K562 (cell line): ENCODE results near the gene TMEM203. TPM values are rescaled to one million over a fixed set of nuclear protein-coding genes. Genes with fewer than 3 reads are reported as not detected.

Experiments used
- HDAC3 ChIP-seq: fragments of 450-650 bp; IDR thresholded peaks from 2 replicates; pipeline ENCODE4 v1.6.1; 2018; ENCODE audit warnings: borderline replicate concordance, mild to moderate bottlenecking, moderate library complexity; ENCODE audit not compliant: partially characterized antibody
- HNRNPUL1 ChIP-seq: fragments of 200-400 bp; formaldehyde crosslinking; IDR thresholded peaks from 2 replicates; pipeline ENCODE4 v1.6.1; 2017; ENCODE audit warnings: low read length
- LARP7 ChIP-seq: fragments of 450-650 bp; IDR thresholded peaks from 2 replicates; pipeline ENCODE4 v1.6.1; 2016
- MEF2D ChIP-seq: conservative IDR thresholded peaks from 2 replicates; pipeline ENCODE4 v1.6.1; 2016; ENCODE audit warnings: low read depth, missing genetic modification characterization, missing compliant biosample characterization
- NCOA2 ChIP-seq, 2 experiments: fragments of 450-650 bp; IDR thresholded peaks; 2 replicates each; pipeline ENCODE4 v1.6.1; 2018; ENCODE audit warnings: mild to moderate bottlenecking in 2 of 2, moderate library complexity in 1 of 2; ENCODE audit not compliant: partially characterized antibody in 2 of 2
- NFE2L1 ChIP-seq: fragments of 450-650 bp; IDR thresholded peaks from 2 replicates; pipeline ENCODE4 v1.6.1; 2016; ENCODE audit warnings: missing genetic modification characterization, low read depth, mild to moderate bottlenecking, missing compliant biosample characterization, moderate library complexity, borderline replicate concordance
- ZEB2 ChIP-seq: fragments of 450-650 bp; IDR thresholded peaks from 2 replicates; pipeline ENCODE4 v1.6.1; 2016
- ZNF324 ChIP-seq: fragments of 250-450 bp; sonication (Bioruptor Pico); IDR thresholded peaks from 2 replicates; pipeline ENCODE4 v1.4.0; 2020; ENCODE audit warnings: mild to moderate bottlenecking
- ZNF561 ChIP-seq: fragments of 450-650 bp; formaldehyde crosslinking; conservative IDR thresholded peaks from 2 replicates; pipeline ENCODE4 v1.4.0; 2020; ENCODE audit warnings: mild to moderate bottlenecking, moderate library complexity
- polyA plus RNA-seq, 8 experiments: library from polyadenylated mRNA; depleted of rRNA in 4 of 8; stranded (reverse) in 5 of 8; unstranded in 3 of 8; fragments of >200 nt; fragmentation: Nextera tagmentation in 2 of 8; fragmentation: Illumina TruSeq in 1 of 8; extraction: Ambion mirVana in 2 of 8; extraction: Trizol in 1 of 8; gene quantifications; 2 replicates each; pipeline versions ENCODE4 v1.2.1 to v1.2.3, GENCODE V29; 2011 to 2014; ENCODE audit warnings: inconsistent platforms in 1 of 8, missing spikeins in 1 of 8
- total RNA-seq, 7 experiments: library from RNA; depleted of rRNA in 6 of 7; stranded (reverse); fragments of >200 nt in 6 of 7; fragmentation: Illumina TruSeq in 2 of 7; extraction: Trizol in 2 of 7; gene quantifications; 2 replicates each; pipeline versions ENCODE4 v1.2.1 to v1.2.3, GENCODE V29; 2011 to 2021; ENCODE audit warnings: low replicate concordance in 1 of 7
- TF ChIP-seq, protein P1 (sequence below): fragments of 250-450 bp; sonication (Bioruptor Pico); IDR thresholded peaks from 2 replicates; pipeline ENCODE4 v1.5.0; 2021; ENCODE audit warnings: mild to moderate bottlenecking, borderline replicate concordance
- TF ChIP-seq, protein P2 (sequence below): fragments of 200-800 bp; sonication (Bioruptor generic); IDR thresholded peaks from 2 replicates; pipeline ENCODE4 v1.6.1; 2017; ENCODE audit warnings: missing genetic modification characterization, missing compliant biosample characterization
- TF ChIP-seq, protein P3 (sequence below): fragments of 450-650 bp; IDR thresholded peaks from 2 replicates; pipeline ENCODE4 v1.6.1; 2016; ENCODE audit warnings: mild to moderate bottlenecking, moderate library complexity

Gene TMEM203
- total and polyA plus RNA-seq, 9 of the 15 experiments (the other 6 are each of a cell fraction or from before 2014, with no cell fraction given) = 8.8 to 59.5 (median 37.6) TPM

DNA sequence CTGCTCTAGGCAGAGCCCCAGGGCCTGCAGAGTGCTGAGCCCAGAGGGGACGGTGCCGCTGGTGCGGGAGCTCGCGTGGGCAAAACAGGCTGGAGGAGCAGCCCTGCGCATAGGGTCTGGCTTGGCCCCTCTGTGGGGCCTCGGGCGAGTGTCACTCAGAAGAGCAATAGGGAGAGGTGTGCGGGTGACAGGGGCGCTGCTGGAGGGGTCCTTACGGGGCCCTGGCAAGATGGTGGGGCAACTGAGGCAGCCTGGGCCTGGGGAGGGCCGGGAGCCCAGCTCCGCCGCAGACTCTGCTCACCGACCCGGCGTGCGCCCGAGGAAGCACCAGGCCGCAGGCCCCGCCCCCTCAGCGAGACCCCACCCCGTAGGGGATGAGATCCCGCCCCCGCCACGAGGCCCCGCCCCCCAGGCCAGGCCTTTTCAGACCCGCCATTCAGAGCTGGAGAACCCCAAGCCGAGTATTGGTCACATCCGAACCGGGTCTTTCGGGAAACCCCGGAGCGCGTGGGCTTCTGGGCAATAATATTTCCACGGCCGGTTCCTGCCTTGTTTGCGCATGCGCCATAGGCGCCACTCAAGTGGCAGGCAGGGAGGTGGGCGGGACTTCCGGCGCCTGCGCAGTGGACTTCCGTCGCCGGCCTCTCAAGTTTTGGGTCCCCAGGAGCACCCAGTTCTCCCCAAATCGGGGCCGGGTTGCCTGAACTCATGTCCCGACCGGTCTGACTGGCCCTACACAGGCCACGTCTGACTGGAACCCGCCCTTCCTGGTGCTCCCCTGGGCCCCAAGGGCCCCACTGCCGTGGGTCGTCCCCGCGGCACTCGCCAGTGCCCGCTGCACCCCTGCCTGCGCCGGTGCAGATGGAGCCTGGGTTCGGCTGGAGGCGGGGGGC is 17.9 kb upstream of the TMEM203 start (continued):
- TF ChIP-seq, protein P1, sequence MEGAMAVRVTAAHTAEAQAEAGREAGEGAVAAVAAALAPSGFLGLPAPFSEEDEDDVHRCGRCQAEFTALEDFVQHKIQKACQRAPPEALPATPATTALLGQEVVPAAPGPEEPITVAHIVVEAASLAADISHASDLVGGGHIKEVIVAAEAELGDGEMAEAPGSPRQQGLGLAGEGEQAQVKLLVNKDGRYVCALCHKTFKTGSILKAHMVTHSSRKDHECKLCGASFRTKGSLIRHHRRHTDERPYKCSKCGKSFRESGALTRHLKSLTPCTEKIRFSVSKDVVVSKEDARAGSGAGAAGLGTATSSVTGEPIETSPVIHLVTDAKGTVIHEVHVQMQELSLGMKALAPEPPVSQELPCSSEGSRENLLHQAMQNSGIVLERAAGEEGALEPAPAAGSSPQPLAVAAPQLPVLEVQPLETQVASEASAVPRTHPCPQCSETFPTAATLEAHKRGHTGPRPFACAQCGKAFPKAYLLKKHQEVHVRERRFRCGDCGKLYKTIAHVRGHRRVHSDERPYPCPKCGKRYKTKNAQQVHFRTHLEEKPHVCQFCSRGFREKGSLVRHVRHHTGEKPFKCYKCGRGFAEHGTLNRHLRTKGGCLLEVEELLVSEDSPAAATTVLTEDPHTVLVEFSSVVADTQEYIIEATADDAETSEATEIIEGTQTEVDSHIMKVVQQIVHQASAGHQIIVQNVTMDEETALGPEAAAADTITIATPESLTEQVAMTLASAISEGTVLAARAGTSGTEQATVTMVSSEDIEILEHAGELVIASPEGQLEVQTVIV (CRISPR knock-in tag) = no peak
- no peak for TF ChIP-seq MEF2D (tag)
- TF ChIP-seq HDAC3 = no peak
- TF ChIP-seq HNRNPUL1 = no peak
- TF ChIP-seq, protein P2, sequence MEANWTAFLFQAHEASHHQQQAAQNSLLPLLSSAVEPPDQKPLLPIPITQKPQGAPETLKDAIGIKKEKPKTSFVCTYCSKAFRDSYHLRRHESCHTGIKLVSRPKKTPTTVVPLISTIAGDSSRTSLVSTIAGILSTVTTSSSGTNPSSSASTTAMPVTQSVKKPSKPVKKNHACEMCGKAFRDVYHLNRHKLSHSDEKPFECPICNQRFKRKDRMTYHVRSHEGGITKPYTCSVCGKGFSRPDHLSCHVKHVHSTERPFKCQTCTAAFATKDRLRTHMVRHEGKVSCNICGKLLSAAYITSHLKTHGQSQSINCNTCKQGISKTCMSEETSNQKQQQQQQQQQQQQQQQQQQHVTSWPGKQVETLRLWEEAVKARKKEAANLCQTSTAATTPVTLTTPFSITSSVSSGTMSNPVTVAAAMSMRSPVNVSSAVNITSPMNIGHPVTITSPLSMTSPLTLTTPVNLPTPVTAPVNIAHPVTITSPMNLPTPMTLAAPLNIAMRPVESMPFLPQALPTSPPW = peak; percentile 55
- no peak for TF ChIP-seq ZNF324 (CRISPR knock-in tag)
- TF ChIP-seq NCOA2 (IDR thresholded peaks at IDR 0.05; ENCODE audit: partially characterized antibody in 2 of 2) = no peak
- TF ChIP-seq, protein P3, sequence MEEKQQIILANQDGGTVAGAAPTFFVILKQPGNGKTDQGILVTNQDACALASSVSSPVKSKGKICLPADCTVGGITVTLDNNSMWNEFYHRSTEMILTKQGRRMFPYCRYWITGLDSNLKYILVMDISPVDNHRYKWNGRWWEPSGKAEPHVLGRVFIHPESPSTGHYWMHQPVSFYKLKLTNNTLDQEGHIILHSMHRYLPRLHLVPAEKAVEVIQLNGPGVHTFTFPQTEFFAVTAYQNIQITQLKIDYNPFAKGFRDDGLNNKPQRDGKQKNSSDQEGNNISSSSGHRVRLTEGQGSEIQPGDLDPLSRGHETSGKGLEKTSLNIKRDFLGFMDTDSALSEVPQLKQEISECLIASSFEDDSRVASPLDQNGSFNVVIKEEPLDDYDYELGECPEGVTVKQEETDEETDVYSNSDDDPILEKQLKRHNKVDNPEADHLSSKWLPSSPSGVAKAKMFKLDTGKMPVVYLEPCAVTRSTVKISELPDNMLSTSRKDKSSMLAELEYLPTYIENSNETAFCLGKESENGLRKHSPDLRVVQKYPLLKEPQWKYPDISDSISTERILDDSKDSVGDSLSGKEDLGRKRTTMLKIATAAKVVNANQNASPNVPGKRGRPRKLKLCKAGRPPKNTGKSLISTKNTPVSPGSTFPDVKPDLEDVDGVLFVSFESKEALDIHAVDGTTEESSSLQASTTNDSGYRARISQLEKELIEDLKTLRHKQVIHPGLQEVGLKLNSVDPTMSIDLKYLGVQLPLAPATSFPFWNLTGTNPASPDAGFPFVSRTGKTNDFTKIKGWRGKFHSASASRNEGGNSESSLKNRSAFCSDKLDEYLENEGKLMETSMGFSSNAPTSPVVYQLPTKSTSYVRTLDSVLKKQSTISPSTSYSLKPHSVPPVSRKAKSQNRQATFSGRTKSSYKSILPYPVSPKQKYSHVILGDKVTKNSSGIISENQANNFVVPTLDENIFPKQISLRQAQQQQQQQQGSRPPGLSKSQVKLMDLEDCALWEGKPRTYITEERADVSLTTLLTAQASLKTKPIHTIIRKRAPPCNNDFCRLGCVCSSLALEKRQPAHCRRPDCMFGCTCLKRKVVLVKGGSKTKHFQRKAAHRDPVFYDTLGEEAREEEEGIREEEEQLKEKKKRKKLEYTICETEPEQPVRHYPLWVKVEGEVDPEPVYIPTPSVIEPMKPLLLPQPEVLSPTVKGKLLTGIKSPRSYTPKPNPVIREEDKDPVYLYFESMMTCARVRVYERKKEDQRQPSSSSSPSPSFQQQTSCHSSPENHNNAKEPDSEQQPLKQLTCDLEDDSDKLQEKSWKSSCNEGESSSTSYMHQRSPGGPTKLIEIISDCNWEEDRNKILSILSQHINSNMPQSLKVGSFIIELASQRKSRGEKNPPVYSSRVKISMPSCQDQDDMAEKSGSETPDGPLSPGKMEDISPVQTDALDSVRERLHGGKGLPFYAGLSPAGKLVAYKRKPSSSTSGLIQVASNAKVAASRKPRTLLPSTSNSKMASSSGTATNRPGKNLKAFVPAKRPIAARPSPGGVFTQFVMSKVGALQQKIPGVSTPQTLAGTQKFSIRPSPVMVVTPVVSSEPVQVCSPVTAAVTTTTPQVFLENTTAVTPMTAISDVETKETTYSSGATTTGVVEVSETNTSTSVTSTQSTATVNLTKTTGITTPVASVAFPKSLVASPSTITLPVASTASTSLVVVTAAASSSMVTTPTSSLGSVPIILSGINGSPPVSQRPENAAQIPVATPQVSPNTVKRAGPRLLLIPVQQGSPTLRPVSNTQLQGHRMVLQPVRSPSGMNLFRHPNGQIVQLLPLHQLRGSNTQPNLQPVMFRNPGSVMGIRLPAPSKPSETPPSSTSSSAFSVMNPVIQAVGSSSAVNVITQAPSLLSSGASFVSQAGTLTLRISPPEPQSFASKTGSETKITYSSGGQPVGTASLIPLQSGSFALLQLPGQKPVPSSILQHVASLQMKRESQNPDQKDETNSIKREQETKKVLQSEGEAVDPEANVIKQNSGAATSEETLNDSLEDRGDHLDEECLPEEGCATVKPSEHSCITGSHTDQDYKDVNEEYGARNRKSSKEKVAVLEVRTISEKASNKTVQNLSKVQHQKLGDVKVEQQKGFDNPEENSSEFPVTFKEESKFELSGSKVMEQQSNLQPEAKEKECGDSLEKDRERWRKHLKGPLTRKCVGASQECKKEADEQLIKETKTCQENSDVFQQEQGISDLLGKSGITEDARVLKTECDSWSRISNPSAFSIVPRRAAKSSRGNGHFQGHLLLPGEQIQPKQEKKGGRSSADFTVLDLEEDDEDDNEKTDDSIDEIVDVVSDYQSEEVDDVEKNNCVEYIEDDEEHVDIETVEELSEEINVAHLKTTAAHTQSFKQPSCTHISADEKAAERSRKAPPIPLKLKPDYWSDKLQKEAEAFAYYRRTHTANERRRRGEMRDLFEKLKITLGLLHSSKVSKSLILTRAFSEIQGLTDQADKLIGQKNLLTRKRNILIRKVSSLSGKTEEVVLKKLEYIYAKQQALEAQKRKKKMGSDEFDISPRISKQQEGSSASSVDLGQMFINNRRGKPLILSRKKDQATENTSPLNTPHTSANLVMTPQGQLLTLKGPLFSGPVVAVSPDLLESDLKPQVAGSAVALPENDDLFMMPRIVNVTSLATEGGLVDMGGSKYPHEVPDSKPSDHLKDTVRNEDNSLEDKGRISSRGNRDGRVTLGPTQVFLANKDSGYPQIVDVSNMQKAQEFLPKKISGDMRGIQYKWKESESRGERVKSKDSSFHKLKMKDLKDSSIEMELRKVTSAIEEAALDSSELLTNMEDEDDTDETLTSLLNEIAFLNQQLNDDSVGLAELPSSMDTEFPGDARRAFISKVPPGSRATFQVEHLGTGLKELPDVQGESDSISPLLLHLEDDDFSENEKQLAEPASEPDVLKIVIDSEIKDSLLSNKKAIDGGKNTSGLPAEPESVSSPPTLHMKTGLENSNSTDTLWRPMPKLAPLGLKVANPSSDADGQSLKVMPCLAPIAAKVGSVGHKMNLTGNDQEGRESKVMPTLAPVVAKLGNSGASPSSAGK = peak; percentile 28; the same call in 1 of the 2 replicates
- TF ChIP-seq ZNF561 (CRISPR knock-in tag) = no peak
- no peak for TF ChIP-seq NFE2L1 (tag)
- TF ChIP-seq LARP7 = no peak
- TF ChIP-seq ZEB2 = no peak
